GM23338 (cell line): ENCODE results near the gene MAGI1. TPM values are rescaled to one million over a fixed set of nuclear protein-coding genes. Genes with fewer than 3 reads are reported as not detected.

Experiments
- ATAC-seq: fragments of 200-7000 bp; cut with Tn5 transposase; 3 replicates; pipeline ENCODE4 v1.9.1; 2020
- DNase-seq: peaks from one replicate; pipeline ENCODE4 v3.0.0-alpha.2; 2015; ENCODE audit warnings: low spot score
- H2AFZ ChIP-seq: fragments of 200-600 bp; sonication (generic); 2 replicates; pipeline ENCODE4 v1.8.0; 2016; ENCODE audit warnings: antibody characterized with exemption, mild to moderate bottlenecking, moderate library complexity
- H3F3A ChIP-seq: fragments of 200-600 bp; sonication (generic); replicated peaks from 2 replicates; pipeline ENCODE4 v1.8.0; 2017; ENCODE audit warnings: antibody characterized with exemption, mixed run types, low read depth
- H3K27ac ChIP-seq: fragments of 200-600 bp; sonication (generic); 2 replicates; pipeline ENCODE4 v1.6.1; 2016; ENCODE audit warnings: low read depth
- H3K27me3 ChIP-seq: fragments of 200-600 bp; sonication (generic); 2 replicates; pipeline ENCODE4 v1.8.0; 2016; ENCODE audit warnings: mild to moderate bottlenecking, mixed run types, moderate library complexity; ENCODE audit not compliant: insufficient read depth
- H3K36me3 ChIP-seq: fragments of 200-600 bp; sonication (generic); 2 replicates; pipeline ENCODE4 v1.8.0; 2016; ENCODE audit warnings: mild to moderate bottlenecking; ENCODE audit not compliant: insufficient read depth
- H3K4me1 ChIP-seq: fragments of 200-600 bp; sonication (generic); 2 replicates; pipeline ENCODE4 v1.8.0; 2016; ENCODE audit warnings: mild to moderate bottlenecking, moderate library complexity; ENCODE audit not compliant: insufficient read depth
- H3K4me2 ChIP-seq: fragments of 200-600 bp; sonication (generic); 2 replicates; pipeline ENCODE4 v1.7.1; 2017; ENCODE audit warnings: mixed run types
- H3K4me3 ChIP-seq: fragments of 200-600 bp; sonication (generic); 2 replicates; pipeline ENCODE4 v1.6.1; 2016; ENCODE audit warnings: mixed run types
- H3K79me2 ChIP-seq: fragments of 200-600 bp; sonication (generic); replicated peaks from 2 replicates; pipeline ENCODE4 v1.8.0; 2017; ENCODE audit warnings: mild to moderate bottlenecking; ENCODE audit not compliant: insufficient read depth
- H3K9me2 ChIP-seq: fragments of 200-600 bp; sonication (generic); 2 replicates; pipeline ENCODE4 v1.8.0; 2017; ENCODE audit not compliant: insufficient read depth
- H4K20me1 ChIP-seq: fragments of 200-600 bp; sonication (generic); replicated peaks from 2 replicates; pipeline ENCODE4 v1.8.0; 2017; ENCODE audit warnings: mild to moderate bottlenecking; ENCODE audit not compliant: insufficient read depth
- H3K27ac Mint-ChIP-seq: 2 replicates; pipeline ENCODE4 v1.8.0; 2020; ENCODE audit warnings: inconsistent platforms, mild to moderate bottlenecking, moderate library complexity, mixed read lengths
- H3K27me3 Mint-ChIP-seq: 3 replicates; pipeline ENCODE4 v1.8.0; 2022; ENCODE audit warnings: low read depth, mild to moderate bottlenecking, moderate library complexity, mixed read lengths, inconsistent platforms; ENCODE audit not compliant: insufficient read depth, poor library complexity
- H3K36me3 Mint-ChIP-seq: 3 replicates; pipeline ENCODE4 v1.8.0; 2021; ENCODE audit warnings: low read depth, mild to moderate bottlenecking, inconsistent platforms, moderate library complexity, mixed read lengths
- H3K4me1 Mint-ChIP-seq: 3 replicates; pipeline ENCODE4 v1.8.0; 2020; ENCODE audit warnings: mild to moderate bottlenecking, inconsistent platforms, mixed read lengths
- H3K4me3 Mint-ChIP-seq: 3 replicates; pipeline ENCODE4 v1.8.0; 2021; ENCODE audit warnings: moderate library complexity, mild to moderate bottlenecking, inconsistent platforms, mixed read lengths
- H3K9me3 Mint-ChIP-seq: 3 replicates; pipeline ENCODE4 v1.8.0; 2020; ENCODE audit warnings: moderate library complexity, mild to moderate bottlenecking, inconsistent platforms, mixed read lengths
- CREB1 ChIP-seq: fragments of 250-450 bp; sonication (Bioruptor Pico); IDR thresholded peaks from 2 replicates; pipeline ENCODE4 v1.5.0; 2020; ENCODE audit warnings: low read depth, mild to moderate bottlenecking, moderate library complexity
- EZH2 ChIP-seq: fragments of 200-600 bp; sonication (generic); IDR thresholded peaks from one replicate; pipeline ENCODE4 v1.8.0; 2017; ENCODE audit warnings: antibody characterized with exemption, mild to moderate bottlenecking, low read depth; ENCODE audit not compliant: unreplicated experiment
- EZH2phosphoT487 ChIP-seq: fragments of 200-600 bp; sonication (generic); IDR thresholded peaks from one replicate; pipeline ENCODE4 v1.8.1; 2018; ENCODE audit warnings: antibody characterized with exemption; ENCODE audit not compliant: unreplicated experiment
- JUNB ChIP-seq: IDR thresholded peaks from one replicate; pipeline ENCODE4 v1.6.1; 2016; ENCODE audit warnings: antibody characterized with exemption; ENCODE audit not compliant: unreplicated experiment
- NANOG ChIP-seq: IDR thresholded peaks from 2 replicates; pipeline ENCODE4 v1.6.1; 2016; ENCODE audit warnings: antibody characterized with exemption, borderline replicate concordance
- POLR2AphosphoS5 ChIP-seq: IDR thresholded peaks from 2 replicates; pipeline ENCODE4 v1.6.1; 2016; ENCODE audit warnings: antibody characterized with exemption, low read depth
- STAT1 ChIP-seq: IDR thresholded peaks from one replicate; pipeline ENCODE4 v1.6.1; 2016; ENCODE audit warnings: antibody characterized with exemption; ENCODE audit not compliant: unreplicated experiment
- ZNF114 ChIP-seq: fragments of 250-450 bp; sonication (Bioruptor Pico); IDR thresholded peaks from 2 replicates; pipeline ENCODE4 v1.5.0; 2020; ENCODE audit warnings: mild to moderate bottlenecking, moderate library complexity
- ZNF331 ChIP-seq: fragments of 250-450 bp; sonication (Bioruptor Pico); IDR thresholded peaks from 2 replicates; pipeline ENCODE4 v1.5.0; 2020; ENCODE audit warnings: low read depth, mild to moderate bottlenecking, moderate library complexity
- polyA plus RNA-seq: library from polyadenylated mRNA; unstranded; fragments of >200 nt; fragmentation: Nextera tagmentation; extraction: Ambion mirVana; gene quantifications from 2 replicates; pipeline ENCODE4 v1.2.1, GENCODE V29; 2016
- total RNA-seq: library from RNA; depleted of rRNA; stranded (reverse); fragments of >200 nt; shearing (Covaris generic); gene quantifications from 2 replicates; pipeline ENCODE4 v1.2.3, GENCODE V29; 2014
- TF ChIP-seq, protein P1 (sequence below): fragments of 250-450 bp; sonication (Bioruptor Pico); IDR thresholded peaks from 2 replicates; pipeline ENCODE4 v1.5.0; 2020; ENCODE audit warnings: mild to moderate bottlenecking, moderate library complexity
- TF ChIP-seq, protein P2 (sequence below): IDR thresholded peaks from one replicate; pipeline ENCODE4 v1.6.1; 2018; ENCODE audit warnings: antibody characterized with exemption; ENCODE audit not compliant: unreplicated experiment
- TF ChIP-seq, protein P3 (sequence below): IDR thresholded peaks from 2 replicates; pipeline ENCODE4 v1.6.1; 2016; ENCODE audit warnings: antibody characterized with exemption
- TF ChIP-seq, protein P4 (sequence below), 2 experiments: fragments of 200-600 bp in 1 of 2; sonication (generic) in 1 of 2; conservative IDR thresholded peaks; 2 replicates each; pipeline versions ENCODE4 v1.5.1 to v1.6.1; 2016 to 2017; ENCODE audit warnings: antibody characterized with exemption in 2 of 2, low read depth in 2 of 2, mild to moderate bottlenecking in 2 of 2, moderate library complexity in 1 of 2

The MAGI1 gene
- total and polyA plus RNA-seq, 2 experiments from 2014 or later = 27.4 to 71.2 TPM

DNA sequence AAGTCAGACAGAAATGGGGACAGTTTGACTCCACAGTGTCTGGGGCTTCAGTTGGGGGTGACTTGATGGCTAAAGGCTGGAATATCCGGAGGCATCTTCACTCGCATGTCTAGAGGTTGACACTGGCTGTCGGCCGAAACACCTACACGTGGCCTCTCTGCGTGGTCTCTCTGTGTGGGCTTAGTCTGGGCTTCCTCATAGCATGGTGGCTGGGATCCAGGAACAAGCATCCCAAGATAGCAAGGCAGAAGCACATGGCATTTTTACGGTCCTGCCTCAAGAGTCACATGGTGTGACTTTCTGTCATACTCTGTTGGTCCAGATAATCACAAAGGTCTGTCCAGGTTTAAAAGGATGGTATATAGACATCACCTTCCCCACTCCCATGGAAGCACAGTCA, 34.5 kb downstream of the MAGI1 start:
- Mint-ChIP-seq H3K36me3 (no peaks in the 10 kb centered on the region), H3K27me3 (peaks cover 5% of the 10 kb centered on the region), H3K27ac (no peak overlapping the region), H3K4me3 (no peak overlapping the region), H3K9me3 (no peaks in the 10 kb centered on the region), H3K4me1 (peaks cover 31% of the 10 kb centered on the region)
- H3K4me2 ChIP-seq = no peak overlapping the region
- no peaks in the 10 kb centered on the region for H3K27me3 ChIP-seq
- no peak overlapping the region for H3K4me3 ChIP-seq
- H3K4me1 ChIP-seq = peaks cover 14% of the 10 kb centered on the region
- no peaks in the 10 kb centered on the region for H3F3A ChIP-seq
- H4K20me1 ChIP-seq = peaks cover 12% of the 10 kb centered on the region; the same call in 1 of the 2 replicates
- DNase-seq (no peak), ATAC-seq (no peak)
- no peak for TF ChIP-seq ZNF331 (CRISPR knock-in tag)
- no peak for TF ChIP-seq EZH2phosphoT487
- TF ChIP-seq CREB1 = no peak
- TF ChIP-seq EZH2 = no peak
- TF ChIP-seq JUNB = no peak
- TF ChIP-seq, protein P1, sequence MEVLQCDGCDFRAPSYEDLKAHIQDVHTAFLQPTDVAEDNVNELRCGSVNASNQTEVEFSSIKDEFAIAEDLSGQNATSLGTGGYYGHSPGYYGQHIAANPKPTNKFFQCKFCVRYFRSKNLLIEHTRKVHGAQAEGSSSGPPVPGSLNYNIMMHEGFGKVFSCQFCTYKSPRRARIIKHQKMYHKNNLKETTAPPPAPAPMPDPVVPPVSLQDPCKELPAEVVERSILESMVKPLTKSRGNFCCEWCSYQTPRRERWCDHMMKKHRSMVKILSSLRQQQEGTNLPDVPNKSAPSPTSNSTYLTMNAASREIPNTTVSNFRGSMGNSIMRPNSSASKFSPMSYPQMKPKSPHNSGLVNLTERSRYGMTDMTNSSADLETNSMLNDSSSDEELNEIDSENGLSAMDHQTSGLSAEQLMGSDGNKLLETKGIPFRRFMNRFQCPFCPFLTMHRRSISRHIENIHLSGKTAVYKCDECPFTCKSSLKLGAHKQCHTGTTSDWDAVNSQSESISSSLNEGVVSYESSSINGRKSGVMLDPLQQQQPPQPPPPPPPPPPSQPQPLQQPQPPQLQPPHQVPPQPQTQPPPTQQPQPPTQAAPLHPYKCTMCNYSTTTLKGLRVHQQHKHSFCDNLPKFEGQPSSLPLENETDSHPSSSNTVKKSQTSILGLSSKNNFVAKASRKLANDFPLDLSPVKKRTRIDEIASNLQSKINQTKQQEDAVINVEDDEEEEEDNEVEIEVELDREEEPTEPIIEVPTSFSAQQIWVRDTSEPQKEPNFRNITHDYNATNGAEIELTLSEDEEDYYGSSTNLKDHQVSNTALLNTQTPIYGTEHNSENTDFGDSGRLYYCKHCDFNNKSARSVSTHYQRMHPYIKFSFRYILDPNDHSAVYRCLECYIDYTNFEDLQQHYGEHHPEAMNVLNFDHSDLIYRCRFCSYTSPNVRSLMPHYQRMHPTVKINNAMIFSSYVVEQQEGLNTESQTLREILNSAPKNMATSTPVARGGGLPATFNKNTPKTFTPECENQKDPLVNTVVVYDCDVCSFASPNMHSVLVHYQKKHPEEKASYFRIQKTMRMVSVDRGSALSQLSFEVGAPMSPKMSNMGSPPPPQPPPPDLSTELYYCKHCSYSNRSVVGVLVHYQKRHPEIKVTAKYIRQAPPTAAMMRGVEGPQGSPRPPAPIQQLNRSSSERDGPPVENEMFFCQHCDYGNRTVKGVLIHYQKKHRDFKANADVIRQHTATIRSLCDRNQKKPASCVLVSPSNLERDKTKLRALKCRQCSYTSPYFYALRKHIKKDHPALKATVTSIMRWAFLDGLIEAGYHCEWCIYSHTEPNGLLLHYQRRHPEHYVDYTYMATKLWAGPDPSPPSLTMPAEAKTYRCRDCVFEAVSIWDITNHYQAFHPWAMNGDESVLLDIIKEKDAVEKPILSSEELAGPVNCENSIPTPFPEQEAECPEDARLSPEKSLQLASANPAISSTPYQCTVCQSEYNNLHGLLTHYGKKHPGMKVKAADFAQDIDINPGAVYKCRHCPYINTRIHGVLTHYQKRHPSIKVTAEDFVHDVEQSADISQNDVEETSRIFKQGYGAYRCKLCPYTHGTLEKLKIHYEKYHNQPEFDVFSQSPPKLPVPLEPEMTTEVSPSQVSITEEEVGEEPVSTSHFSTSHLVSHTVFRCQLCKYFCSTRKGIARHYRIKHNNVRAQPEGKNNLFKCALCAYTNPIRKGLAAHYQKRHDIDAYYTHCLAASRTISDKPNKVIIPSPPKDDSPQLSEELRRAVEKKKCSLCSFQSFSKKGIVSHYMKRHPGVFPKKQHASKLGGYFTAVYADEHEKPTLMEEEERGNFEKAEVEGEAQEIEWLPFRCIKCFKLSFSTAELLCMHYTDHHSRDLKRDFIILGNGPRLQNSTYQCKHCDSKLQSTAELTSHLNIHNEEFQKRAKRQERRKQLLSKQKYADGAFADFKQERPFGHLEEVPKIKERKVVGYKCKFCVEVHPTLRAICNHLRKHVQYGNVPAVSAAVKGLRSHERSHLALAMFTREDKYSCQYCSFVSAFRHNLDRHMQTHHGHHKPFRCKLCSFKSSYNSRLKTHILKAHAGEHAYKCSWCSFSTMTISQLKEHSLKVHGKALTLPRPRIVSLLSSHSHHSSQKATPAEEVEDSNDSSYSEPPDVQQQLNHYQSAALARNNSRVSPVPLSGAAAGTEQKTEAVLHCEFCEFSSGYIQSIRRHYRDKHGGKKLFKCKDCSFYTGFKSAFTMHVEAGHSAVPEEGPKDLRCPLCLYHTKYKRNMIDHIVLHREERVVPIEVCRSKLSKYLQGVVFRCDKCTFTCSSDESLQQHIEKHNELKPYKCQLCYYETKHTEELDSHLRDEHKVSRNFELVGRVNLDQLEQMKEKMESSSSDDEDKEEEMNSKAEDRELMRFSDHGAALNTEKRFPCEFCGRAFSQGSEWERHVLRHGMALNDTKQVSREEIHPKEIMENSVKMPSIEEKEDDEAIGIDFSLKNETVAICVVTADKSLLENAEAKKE (CRISPR knock-in tag) = no peak
- TF ChIP-seq, protein P2, sequence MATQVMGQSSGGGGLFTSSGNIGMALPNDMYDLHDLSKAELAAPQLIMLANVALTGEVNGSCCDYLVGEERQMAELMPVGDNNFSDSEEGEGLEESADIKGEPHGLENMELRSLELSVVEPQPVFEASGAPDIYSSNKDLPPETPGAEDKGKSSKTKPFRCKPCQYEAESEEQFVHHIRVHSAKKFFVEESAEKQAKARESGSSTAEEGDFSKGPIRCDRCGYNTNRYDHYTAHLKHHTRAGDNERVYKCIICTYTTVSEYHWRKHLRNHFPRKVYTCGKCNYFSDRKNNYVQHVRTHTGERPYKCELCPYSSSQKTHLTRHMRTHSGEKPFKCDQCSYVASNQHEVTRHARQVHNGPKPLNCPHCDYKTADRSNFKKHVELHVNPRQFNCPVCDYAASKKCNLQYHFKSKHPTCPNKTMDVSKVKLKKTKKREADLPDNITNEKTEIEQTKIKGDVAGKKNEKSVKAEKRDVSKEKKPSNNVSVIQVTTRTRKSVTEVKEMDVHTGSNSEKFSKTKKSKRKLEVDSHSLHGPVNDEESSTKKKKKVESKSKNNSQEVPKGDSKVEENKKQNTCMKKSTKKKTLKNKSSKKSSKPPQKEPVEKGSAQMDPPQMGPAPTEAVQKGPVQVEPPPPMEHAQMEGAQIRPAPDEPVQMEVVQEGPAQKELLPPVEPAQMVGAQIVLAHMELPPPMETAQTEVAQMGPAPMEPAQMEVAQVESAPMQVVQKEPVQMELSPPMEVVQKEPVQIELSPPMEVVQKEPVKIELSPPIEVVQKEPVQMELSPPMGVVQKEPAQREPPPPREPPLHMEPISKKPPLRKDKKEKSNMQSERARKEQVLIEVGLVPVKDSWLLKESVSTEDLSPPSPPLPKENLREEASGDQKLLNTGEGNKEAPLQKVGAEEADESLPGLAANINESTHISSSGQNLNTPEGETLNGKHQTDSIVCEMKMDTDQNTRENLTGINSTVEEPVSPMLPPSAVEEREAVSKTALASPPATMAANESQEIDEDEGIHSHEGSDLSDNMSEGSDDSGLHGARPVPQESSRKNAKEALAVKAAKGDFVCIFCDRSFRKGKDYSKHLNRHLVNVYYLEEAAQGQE = no peak
- TF ChIP-seq, protein P3, sequence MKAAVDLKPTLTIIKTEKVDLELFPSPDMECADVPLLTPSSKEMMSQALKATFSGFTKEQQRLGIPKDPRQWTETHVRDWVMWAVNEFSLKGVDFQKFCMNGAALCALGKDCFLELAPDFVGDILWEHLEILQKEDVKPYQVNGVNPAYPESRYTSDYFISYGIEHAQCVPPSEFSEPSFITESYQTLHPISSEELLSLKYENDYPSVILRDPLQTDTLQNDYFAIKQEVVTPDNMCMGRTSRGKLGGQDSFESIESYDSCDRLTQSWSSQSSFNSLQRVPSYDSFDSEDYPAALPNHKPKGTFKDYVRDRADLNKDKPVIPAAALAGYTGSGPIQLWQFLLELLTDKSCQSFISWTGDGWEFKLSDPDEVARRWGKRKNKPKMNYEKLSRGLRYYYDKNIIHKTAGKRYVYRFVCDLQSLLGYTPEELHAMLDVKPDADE = no peak
- TF ChIP-seq STAT1 = no peak
- no peak for TF ChIP-seq ZNF114 (CRISPR knock-in tag)
- TF ChIP-seq NANOG = no peak
- TF ChIP-seq POLR2AphosphoS5 = no peak
- TF ChIP-seq, protein P4, sequence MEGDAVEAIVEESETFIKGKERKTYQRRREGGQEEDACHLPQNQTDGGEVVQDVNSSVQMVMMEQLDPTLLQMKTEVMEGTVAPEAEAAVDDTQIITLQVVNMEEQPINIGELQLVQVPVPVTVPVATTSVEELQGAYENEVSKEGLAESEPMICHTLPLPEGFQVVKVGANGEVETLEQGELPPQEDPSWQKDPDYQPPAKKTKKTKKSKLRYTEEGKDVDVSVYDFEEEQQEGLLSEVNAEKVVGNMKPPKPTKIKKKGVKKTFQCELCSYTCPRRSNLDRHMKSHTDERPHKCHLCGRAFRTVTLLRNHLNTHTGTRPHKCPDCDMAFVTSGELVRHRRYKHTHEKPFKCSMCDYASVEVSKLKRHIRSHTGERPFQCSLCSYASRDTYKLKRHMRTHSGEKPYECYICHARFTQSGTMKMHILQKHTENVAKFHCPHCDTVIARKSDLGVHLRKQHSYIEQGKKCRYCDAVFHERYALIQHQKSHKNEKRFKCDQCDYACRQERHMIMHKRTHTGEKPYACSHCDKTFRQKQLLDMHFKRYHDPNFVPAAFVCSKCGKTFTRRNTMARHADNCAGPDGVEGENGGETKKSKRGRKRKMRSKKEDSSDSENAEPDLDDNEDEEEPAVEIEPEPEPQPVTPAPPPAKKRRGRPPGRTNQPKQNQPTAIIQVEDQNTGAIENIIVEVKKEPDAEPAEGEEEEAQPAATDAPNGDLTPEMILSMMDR (conservative IDR thresholded peaks at IDR 0.05; ENCODE audit: low read depth in 2 of 2) = no peak
- no peak overlapping the region for H3K27ac ChIP-seq
- no peaks in the 10 kb centered on the region for H3K9me2 ChIP-seq
- H3K79me2 ChIP-seq = peaks cover 92% of the 10 kb centered on the region
- H3K36me3 ChIP-seq = no peaks in the 10 kb centered on the region
- no peak overlapping the region for H2AFZ ChIP-seq
